DOHH2 (cell line): ENCODE data around the gene PAM.

ENCODE experiments used
- H3F3A ChIP-seq: fragments of 200-600 bp; sonication (generic), shearing (Covaris generic); 2 replicates; pipeline ENCODE4 v1.6.0; 2016; ENCODE audit warnings: antibody characterized with exemption, mild to moderate bottlenecking; ENCODE audit not compliant: control insufficient read depth, insufficient read depth
- H3K27ac ChIP-seq: fragments of 200-600 bp; sonication (generic); 2 replicates; pipeline ENCODE4 v1.5.1; 2014; ENCODE audit warnings: low read depth, mild to moderate bottlenecking, low read length, moderate library complexity
- H3K27me3 ChIP-seq: fragments of 200-600 bp; sonication (generic); 2 replicates; pipeline ENCODE4 v1.6.1; 2014; ENCODE audit warnings: mild to moderate bottlenecking, low read length, mixed read lengths; ENCODE audit not compliant: control insufficient read depth
- H3K36me3 ChIP-seq: fragments of 200-600 bp; sonication (generic); 2 replicates; pipeline ENCODE4 v1.6.1; 2014; ENCODE audit warnings: mild to moderate bottlenecking, low read length, moderate library complexity, mixed read lengths; ENCODE audit not compliant: control insufficient read depth
- H3K4me1 ChIP-seq: fragments of 200-600 bp; sonication (generic); 2 replicates; pipeline ENCODE4 v1.6.1; 2014; ENCODE audit warnings: mild to moderate bottlenecking, low read length, mixed read lengths; ENCODE audit not compliant: control insufficient read depth
- H3K4me2 ChIP-seq: fragments of 200-600 bp; sonication (generic); 2 replicates; pipeline ENCODE4 v1.6.0; 2014; ENCODE audit warnings: mild to moderate bottlenecking, low read length, moderate library complexity
- H3K4me3 ChIP-seq: fragments of 200-600 bp; sonication (generic); 2 replicates; pipeline ENCODE4 v1.5.1; 2014; ENCODE audit warnings: mild to moderate bottlenecking, low read length, mixed read lengths
- H3K79me2 ChIP-seq: fragments of 200-600 bp; sonication (generic); 2 replicates; pipeline ENCODE4 v1.6.1; 2014; ENCODE audit warnings: mild to moderate bottlenecking, low read length, mixed read lengths; ENCODE audit not compliant: control insufficient read depth
- H3K9me2 ChIP-seq: fragments of 200-600 bp; sonication (generic); replicated peaks from 2 replicates; pipeline ENCODE4 v1.6.1; 2014; ENCODE audit warnings: mild to moderate bottlenecking, low read length, mixed read lengths; ENCODE audit not compliant: control insufficient read depth
- H3K9me3 ChIP-seq: fragments of 200-600 bp; sonication (generic); 2 replicates; pipeline ENCODE4 v1.6.1; 2014; ENCODE audit warnings: antibody characterized with exemption, low read length, mixed read lengths; ENCODE audit not compliant: control insufficient read depth, insufficient read depth
- H4K20me1 ChIP-seq: fragments of 200-600 bp; sonication (generic); 2 replicates; pipeline ENCODE4 v1.6.0; 2014; ENCODE audit warnings: low read depth, mild to moderate bottlenecking, antibody characterized with exemption, low read length, moderate library complexity; ENCODE audit not compliant: control insufficient read depth, insufficient read depth
- EZH2phosphoT487 ChIP-seq: fragments of 200-600 bp; sonication (generic); IDR thresholded peaks from 2 replicates; pipeline ENCODE4 v1.6.1; 2017; ENCODE audit warnings: borderline replicate concordance, mild to moderate bottlenecking, antibody characterized with exemption, low read length, moderate library complexity, mixed read lengths
- TF ChIP-seq, protein P1 (sequence below): fragments of 200-600 bp; sonication (generic); IDR thresholded peaks from one replicate; pipeline ENCODE4 v1.5.1; 2014; ENCODE audit warnings: antibody characterized with exemption, mild to moderate bottlenecking, low read depth, low read length; ENCODE audit not compliant: poor library complexity, severe bottlenecking

Gene PAM

DNA sequence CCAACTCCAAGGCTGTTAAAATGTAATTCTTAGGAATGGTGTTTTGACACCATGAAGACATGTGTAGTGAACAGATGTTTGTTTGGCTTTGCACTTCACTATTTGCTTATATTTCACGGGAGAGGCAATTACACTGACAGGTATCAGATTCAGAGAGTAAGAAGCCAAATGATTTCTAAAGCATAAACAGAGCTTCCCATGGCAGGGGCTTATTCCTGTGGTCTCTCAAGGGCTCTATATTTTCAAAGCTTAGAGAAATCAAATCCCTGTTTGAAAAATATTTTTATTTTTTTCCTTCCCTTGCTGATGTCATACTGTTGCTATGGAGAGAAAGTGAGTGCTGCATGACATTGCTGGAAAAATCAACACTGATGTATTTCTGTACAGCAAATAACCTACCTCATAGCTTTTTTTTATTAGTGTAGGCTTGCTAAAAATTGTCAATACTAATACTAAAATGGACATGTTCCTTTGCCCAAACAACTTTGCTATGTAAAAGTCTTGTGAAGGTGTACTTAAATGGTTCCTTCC is 203.4 kb downstream of the PAM start:
- H3K36me3 ChIP-seq: no peaks in the 10 kb centered on the region
- no peak overlapping the region for H3K4me2 ChIP-seq
- TF ChIP-seq, protein P1, sequence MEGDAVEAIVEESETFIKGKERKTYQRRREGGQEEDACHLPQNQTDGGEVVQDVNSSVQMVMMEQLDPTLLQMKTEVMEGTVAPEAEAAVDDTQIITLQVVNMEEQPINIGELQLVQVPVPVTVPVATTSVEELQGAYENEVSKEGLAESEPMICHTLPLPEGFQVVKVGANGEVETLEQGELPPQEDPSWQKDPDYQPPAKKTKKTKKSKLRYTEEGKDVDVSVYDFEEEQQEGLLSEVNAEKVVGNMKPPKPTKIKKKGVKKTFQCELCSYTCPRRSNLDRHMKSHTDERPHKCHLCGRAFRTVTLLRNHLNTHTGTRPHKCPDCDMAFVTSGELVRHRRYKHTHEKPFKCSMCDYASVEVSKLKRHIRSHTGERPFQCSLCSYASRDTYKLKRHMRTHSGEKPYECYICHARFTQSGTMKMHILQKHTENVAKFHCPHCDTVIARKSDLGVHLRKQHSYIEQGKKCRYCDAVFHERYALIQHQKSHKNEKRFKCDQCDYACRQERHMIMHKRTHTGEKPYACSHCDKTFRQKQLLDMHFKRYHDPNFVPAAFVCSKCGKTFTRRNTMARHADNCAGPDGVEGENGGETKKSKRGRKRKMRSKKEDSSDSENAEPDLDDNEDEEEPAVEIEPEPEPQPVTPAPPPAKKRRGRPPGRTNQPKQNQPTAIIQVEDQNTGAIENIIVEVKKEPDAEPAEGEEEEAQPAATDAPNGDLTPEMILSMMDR: no peak
- no peak for TF ChIP-seq EZH2phosphoT487
- no peak overlapping the region for H3K4me3 ChIP-seq
- no peaks in the 10 kb centered on the region for H3K79me2 ChIP-seq
- no peaks in the 10 kb centered on the region for H4K20me1 ChIP-seq
- H3F3A ChIP-seq: no peaks in the 10 kb centered on the region
- H3K9me3 ChIP-seq: no peaks in the 10 kb centered on the region
- H3K27me3 ChIP-seq: no peaks in the 10 kb centered on the region; the same call in 1 of the 2 replicates
- H3K9me2 ChIP-seq: no peaks in the 10 kb centered on the region
- no peak overlapping the region for H3K27ac ChIP-seq
- H3K4me1 ChIP-seq: no peaks in the 10 kb centered on the region

DNA sequence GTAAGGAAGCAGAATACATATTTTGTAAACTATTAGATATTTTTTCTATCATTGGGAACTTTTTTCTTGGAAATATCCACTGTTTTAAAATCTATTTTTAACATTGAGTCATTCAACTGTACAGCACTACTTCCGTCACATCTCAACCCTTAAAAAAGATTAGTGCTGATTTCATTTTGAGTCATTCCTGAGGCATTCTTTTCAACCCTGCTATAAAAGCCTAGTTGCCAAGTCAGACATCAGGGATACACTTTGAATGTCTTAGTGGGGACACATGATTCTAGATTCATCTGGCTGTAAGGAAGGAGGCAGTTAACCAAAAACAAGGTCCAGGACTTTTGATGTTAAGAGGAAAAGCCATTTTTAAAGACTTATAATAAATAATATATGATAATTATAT is 203.9 kb downstream of the PAM start:
- Histone ChIP-seq H3K9me2 (no peaks in the 10 kb centered on the region), H3K4me3 (no peak overlapping the region), H3F3A (no peaks in the 10 kb centered on the region), H3K4me2 (no peak overlapping the region), H3K4me1 (no peaks in the 10 kb centered on the region), H4K20me1 (no peaks in the 10 kb centered on the region), H3K27ac (no peak overlapping the region), H3K9me3 (no peaks in the 10 kb centered on the region), H3K79me2 (no peaks in the 10 kb centered on the region), H3K36me3 (no peaks in the 10 kb centered on the region), H3K27me3 (no peaks in the 10 kb centered on the region; the same call in 1 of the 2 replicates)
- TF ChIP-seq, protein P1: no peak
- no peak for TF ChIP-seq EZH2phosphoT487

DNA sequence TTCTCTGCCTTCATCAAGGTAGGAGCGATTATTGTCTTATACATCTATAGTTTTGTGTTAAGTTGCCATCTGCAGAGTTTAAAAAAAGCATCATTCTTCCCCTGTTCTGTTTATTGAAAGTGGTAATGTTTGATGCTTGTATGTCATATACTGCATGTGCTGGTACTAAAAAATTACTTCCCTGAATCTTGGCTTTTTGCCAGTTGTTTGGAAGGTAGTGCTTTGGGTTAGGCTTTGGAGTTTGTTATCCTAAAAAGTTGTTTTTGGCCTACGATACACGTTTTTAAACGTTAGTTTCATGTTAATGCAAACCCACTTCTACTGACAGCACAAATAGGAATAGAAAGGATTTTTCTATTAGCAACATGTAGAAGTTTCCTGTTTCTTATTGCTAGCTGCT is 206.6 kb downstream of the PAM start:
- Histone ChIP-seq H3K27me3 (no peaks in the 10 kb centered on the region; the same call in 1 of the 2 replicates), H4K20me1 (no peaks in the 10 kb centered on the region), H3K4me2 (no peak overlapping the region), H3K9me2 (no peaks in the 10 kb centered on the region), H3K27ac (no peak overlapping the region), H3K4me3 (no peak overlapping the region), H3K79me2 (no peaks in the 10 kb centered on the region), H3K36me3 (no peaks in the 10 kb centered on the region), H3K4me1 (no peaks in the 10 kb centered on the region), H3K9me3 (no peaks in the 10 kb centered on the region), H3F3A (no peaks in the 10 kb centered on the region)
- no peak for TF ChIP-seq EZH2phosphoT487
- TF ChIP-seq, protein P1: no peak
